HEK293 (cell line): ENCODE data around the gene IGF2BP2.

Experiments used
- CTCF ChIA-PET: fragments of 350-600 bp; formaldehyde crosslinking; extraction: SDS; loops from one replicate; lab custom pipeline; 2021; ENCODE audit warnings: antibody characterized with exemption; lab: Yijun Ruan, JAX
- POLR2A ChIA-PET: fragments of 300-600 bp; formaldehyde crosslinking; extraction: SDS; loops from one replicate; lab custom pipeline; 2020; ENCODE audit warnings: antibody characterized with exemption, inconsistent platforms; lab: Yijun Ruan, JAX
- H3K27ac ChIP-seq: fragments of 200-500 bp; sonication (Bioruptor generic); 2 replicates; pipeline ENCODE4 v1.5.1; 2014; ENCODE audit warnings: low read depth, low read length, control low read depth, inconsistent platforms; ENCODE audit errors: extremely low read depth
- H3K36me3 ChIP-seq, 2 experiments: fragments of 200-500 bp in 1 of 2; sonication (Bioruptor generic) in 1 of 2; 1 replicate in 1 of 2; 2 replicates in 1 of 2; pipeline ENCODE4 v1.5.1; 2014 to 2017; ENCODE audit warnings: inconsistent platforms in 2 of 2, low read length in 2 of 2; ENCODE audit not compliant: control insufficient read depth in 2 of 2, insufficient read depth in 1 of 2
- H3K4me1 ChIP-seq: fragments of 200-500 bp; sonication (Bioruptor generic); 2 replicates; pipeline ENCODE4 v1.5.1; 2014; ENCODE audit warnings: mild to moderate bottlenecking, low read length, inconsistent platforms; ENCODE audit not compliant: control insufficient read depth, insufficient read depth
- H3K4me3 ChIP-seq: 2 replicates; pipeline ENCODE4 v1.5.1; 2011; ENCODE audit warnings: low read depth, mild to moderate bottlenecking, control low read depth, low read length, moderate library complexity
- H3K9me3 ChIP-seq: fragments of 200-500 bp; sonication (Bioruptor generic); 2 replicates; pipeline ENCODE4 v1.5.1; 2014; ENCODE audit warnings: low read depth, low read length, inconsistent platforms; ENCODE audit not compliant: control insufficient read depth, insufficient read depth
- HOXC10 ChIP-seq: sonication (generic); formaldehyde crosslinking; IDR thresholded peaks from 2 replicates; pipeline ENCODE4 v1.8.1; 2023; ENCODE audit warnings: mild to moderate bottlenecking, missing genetic modification reagents
- KLF16 ChIP-seq: fragments of 450-650 bp; formaldehyde crosslinking; IDR thresholded peaks from 2 replicates; pipeline ENCODE4 v1.5.1; 2017; ENCODE audit warnings: missing biosample characterization, missing genetic modification characterization
- WT1 ChIP-seq: fragments of 450-650 bp; formaldehyde crosslinking; IDR thresholded peaks from 2 replicates; pipeline ENCODE4 v1.5.1; 2016; ENCODE audit warnings: missing biosample characterization, missing genetic modification characterization
- ZBTB7A ChIP-seq: fragments of 450-650 bp; formaldehyde crosslinking; IDR thresholded peaks from 2 replicates; pipeline ENCODE4 v1.5.1; 2016; ENCODE audit warnings: low read depth, missing biosample characterization, missing genetic modification characterization
- ZFP69B ChIP-seq: fragments of 450-650 bp; formaldehyde crosslinking; IDR thresholded peaks from 2 replicates; pipeline ENCODE4 v1.5.1; 2016; ENCODE audit warnings: missing biosample characterization, missing genetic modification characterization
- ZNF157 ChIP-seq: fragments of 450-650 bp; formaldehyde crosslinking; IDR thresholded peaks from 2 replicates; pipeline ENCODE4 v1.5.1; 2016; ENCODE audit warnings: missing biosample characterization, missing genetic modification characterization
- ZNF175 ChIP-seq: fragments of 450-650 bp; formaldehyde crosslinking; IDR thresholded peaks from 2 replicates; pipeline ENCODE4 v1.5.1; 2016; ENCODE audit warnings: missing biosample characterization, missing genetic modification characterization
- ZNF211 ChIP-seq: fragments of 450-650 bp; formaldehyde crosslinking; IDR thresholded peaks from 2 replicates; pipeline ENCODE4 v1.5.1; 2016; ENCODE audit warnings: low read depth, missing biosample characterization, missing genetic modification characterization
- ZNF266 ChIP-seq: fragments of 450-650 bp; formaldehyde crosslinking; IDR thresholded peaks from 2 replicates; pipeline ENCODE4 v1.5.1; 2016; ENCODE audit warnings: missing biosample characterization, missing genetic modification characterization, low read depth
- ZNF433 ChIP-seq: fragments of 450-650 bp; formaldehyde crosslinking; IDR thresholded peaks from 2 replicates; pipeline ENCODE4 v1.5.1; 2016; ENCODE audit warnings: missing biosample characterization, missing genetic modification characterization, low read depth
- ZNF544 ChIP-seq: fragments of 450-650 bp; formaldehyde crosslinking; IDR thresholded peaks from 2 replicates; pipeline ENCODE4 v1.5.0; 2017; ENCODE audit warnings: missing biosample characterization, missing genetic modification characterization
- ZNF548 ChIP-seq: fragments of 450-650 bp; formaldehyde crosslinking; IDR thresholded peaks from 2 replicates; pipeline ENCODE4 v1.5.1; 2016; ENCODE audit warnings: missing biosample characterization, missing genetic modification characterization
- ZNF660 ChIP-seq: fragments of 450-650 bp; IDR thresholded peaks from 2 replicates; pipeline ENCODE4 v1.5.1; 2018; ENCODE audit warnings: missing biosample characterization, mild to moderate bottlenecking, missing genetic modification characterization
- ZNF76 ChIP-seq: fragments of 450-650 bp; formaldehyde crosslinking; IDR thresholded peaks from 2 replicates; pipeline ENCODE4; 2016; ENCODE audit warnings: low read depth, missing biosample characterization, missing genetic modification characterization, borderline replicate concordance
- TF ChIP-seq, protein P1 (sequence below): fragments of 450-650 bp; formaldehyde crosslinking; IDR thresholded peaks from 2 replicates; pipeline ENCODE4 v1.5.1; 2016; ENCODE audit warnings: missing biosample characterization, missing genetic modification characterization
- TF ChIP-seq, protein P2 (sequence below): fragments of 450-650 bp; formaldehyde crosslinking; IDR thresholded peaks from 2 replicates; pipeline ENCODE4 v1.5.1; 2016; ENCODE audit warnings: missing biosample characterization, missing genetic modification characterization
- TF ChIP-seq, protein P3 (sequence below): fragments of 450-650 bp; formaldehyde crosslinking; IDR thresholded peaks from 2 replicates; pipeline ENCODE4 v1.5.1; 2017; ENCODE audit warnings: missing biosample characterization, missing genetic modification characterization
- TF ChIP-seq, protein P4 (sequence below): fragments of 450-650 bp; formaldehyde crosslinking; IDR thresholded peaks from 2 replicates; pipeline ENCODE4 v1.5.1; 2017; ENCODE audit warnings: missing biosample characterization, missing genetic modification characterization
- TF ChIP-seq, protein P5 (sequence below): fragments of 450-650 bp; formaldehyde crosslinking; IDR thresholded peaks from 2 replicates; pipeline ENCODE4 v1.5.1; 2017; ENCODE audit warnings: missing biosample characterization, missing genetic modification characterization

The IGF2BP2 gene

DNA sequence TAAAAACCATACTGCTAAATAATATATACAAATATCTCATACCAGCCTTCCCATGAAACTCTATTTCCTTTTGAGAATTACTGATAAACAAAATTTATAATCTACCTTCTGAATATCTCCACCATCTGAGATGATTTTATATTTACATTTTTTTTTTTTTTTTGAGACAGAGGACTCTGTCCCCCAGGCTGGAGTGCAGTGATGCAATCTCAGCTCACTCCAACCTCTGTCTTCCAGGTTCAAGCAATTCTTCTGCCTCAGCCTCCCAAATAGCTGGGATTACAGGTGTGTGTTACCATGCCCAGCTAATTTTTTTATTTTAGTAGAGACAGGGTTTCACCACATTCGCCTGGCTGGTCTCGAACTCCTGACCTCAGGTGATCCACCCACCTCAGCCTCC, 42.8 kb upstream of the IGF2BP2 start:
- no peaks in the 10 kb centered on the region for H3K36me3 ChIP-seq
- no peaks in the 10 kb centered on the region for H3K4me1 ChIP-seq
- CTCF ChIA-PET = interaction anchor here (0.6 to 1.3 kb wide), 4 partner anchors 9 to 1297 kb away, joined by 3 to 5 read pairs (median 3); no protein-coding TSS in a partner anchor
- no peak overlapping the region for H3K27ac ChIP-seq
- no peak overlapping the region for H3K4me3 ChIP-seq
- TF ChIP-seq, protein P1, sequence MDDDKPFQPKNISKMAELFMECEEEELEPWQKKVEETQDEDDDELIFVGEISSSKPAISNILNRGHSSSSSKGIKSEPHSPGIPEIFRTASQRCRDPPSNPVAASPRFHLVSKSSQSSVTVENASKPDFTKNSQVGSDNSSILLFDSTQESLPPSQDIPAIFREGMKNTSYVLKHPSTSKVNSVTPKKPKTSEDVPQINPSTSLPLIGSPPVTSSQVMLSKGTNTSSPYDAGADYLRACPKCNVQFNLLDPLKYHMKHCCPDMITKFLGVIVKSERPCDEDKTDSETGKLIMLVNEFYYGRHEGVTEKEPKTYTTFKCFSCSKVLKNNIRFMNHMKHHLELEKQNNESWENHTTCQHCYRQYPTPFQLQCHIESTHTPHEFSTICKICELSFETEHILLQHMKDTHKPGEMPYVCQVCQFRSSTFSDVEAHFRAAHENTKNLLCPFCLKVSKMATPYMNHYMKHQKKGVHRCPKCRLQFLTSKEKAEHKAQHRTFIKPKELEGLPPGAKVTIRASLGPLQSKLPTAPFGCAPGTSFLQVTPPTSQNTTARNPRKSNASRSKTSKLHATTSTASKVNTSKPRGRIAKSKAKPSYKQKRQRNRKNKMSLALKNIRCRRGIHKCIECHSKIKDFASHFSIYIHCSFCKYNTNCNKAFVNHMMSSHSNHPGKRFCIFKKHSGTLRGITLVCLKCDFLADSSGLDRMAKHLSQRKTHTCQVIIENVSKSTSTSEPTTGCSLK = no peak
- TF ChIP-seq ZNF157 (tag by site-specific recombination) (no peak), ZBTB7A (no peak), HOXC10 (CRISPR knock-in tag) (no peak)
- TF ChIP-seq, protein P2, sequence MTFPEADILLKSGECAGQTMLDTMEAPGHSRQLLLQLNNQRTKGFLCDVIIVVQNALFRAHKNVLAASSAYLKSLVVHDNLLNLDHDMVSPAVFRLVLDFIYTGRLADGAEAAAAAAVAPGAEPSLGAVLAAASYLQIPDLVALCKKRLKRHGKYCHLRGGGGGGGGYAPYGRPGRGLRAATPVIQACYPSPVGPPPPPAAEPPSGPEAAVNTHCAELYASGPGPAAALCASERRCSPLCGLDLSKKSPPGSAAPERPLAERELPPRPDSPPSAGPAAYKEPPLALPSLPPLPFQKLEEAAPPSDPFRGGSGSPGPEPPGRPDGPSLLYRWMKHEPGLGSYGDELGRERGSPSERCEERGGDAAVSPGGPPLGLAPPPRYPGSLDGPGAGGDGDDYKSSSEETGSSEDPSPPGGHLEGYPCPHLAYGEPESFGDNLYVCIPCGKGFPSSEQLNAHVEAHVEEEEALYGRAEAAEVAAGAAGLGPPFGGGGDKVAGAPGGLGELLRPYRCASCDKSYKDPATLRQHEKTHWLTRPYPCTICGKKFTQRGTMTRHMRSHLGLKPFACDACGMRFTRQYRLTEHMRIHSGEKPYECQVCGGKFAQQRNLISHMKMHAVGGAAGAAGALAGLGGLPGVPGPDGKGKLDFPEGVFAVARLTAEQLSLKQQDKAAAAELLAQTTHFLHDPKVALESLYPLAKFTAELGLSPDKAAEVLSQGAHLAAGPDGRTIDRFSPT = no peak
- TF ChIP-seq, all 188 proteins: peak for 0
- POLR2A ChIA-PET = no interaction called here
- H3K9me3 ChIP-seq = no peaks in the 10 kb centered on the region

DNA sequence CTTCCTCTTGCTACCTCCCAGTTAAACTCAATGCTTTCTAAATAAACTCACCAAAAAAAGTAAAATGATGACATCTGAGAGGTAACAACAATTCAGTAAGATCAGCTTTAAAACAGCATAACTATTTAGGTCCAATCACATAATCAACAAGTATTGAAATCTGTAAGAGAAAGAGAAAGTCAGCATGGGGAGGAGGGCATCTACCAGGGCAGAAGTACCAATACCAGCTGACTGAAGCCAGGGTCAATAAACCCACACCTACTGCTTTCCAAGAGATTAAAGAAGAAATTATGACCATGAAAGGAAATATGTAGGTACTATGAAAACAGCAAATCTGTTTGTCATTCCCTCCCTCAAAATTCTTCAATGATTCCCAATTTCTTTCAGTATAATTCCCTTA, 42.2 kb upstream of the IGF2BP2 start:
- no peaks in the 10 kb centered on the region for H3K9me3 ChIP-seq
- H3K36me3 ChIP-seq = no peaks in the 10 kb centered on the region
- TF ChIP-seq ZNF76 (tag by site-specific recombination) (no peak), ZFP69B (tag by site-specific recombination) (no peak), ZNF548 (tag by site-specific recombination) (no peak)
- POLR2A ChIA-PET = no interaction called here
- H3K4me1 ChIP-seq = no peaks in the 10 kb centered on the region
- H3K27ac ChIP-seq = no peak overlapping the region
- no peak overlapping the region for H3K4me3 ChIP-seq
- CTCF ChIA-PET = interaction anchor here (0.6 to 1.3 kb wide), 3 partner anchors 8 to 1298 kb away, joined by 3 to 5 read pairs (median 3); no protein-coding TSS in a partner anchor

DNA sequence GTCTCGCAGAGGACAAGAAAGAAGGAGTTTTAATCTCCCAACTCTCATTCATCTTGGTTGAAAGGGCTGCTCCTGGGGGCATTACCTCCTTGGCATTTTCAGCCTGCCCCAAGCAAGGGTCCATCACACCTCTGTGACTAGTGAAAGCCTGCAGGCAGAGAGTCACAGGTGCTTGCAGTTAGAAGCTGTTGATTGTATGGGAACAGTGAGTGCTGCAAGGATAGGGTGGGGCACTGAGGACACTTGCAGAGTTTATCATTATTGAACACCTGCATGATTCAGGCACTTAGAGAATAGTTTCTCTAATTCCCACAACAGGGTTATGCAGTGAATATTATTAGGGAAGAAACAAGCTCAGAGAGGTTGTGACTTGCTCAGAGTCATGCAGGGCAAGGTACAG, 41.7 kb upstream of the IGF2BP2 start:
- no peaks in the 10 kb centered on the region for H3K9me3 ChIP-seq
- TF ChIP-seq ZNF660 (no peak), ZNF544 (no peak), ZNF175 (no peak), WT1 (no peak)
- TF ChIP-seq, protein P3, sequence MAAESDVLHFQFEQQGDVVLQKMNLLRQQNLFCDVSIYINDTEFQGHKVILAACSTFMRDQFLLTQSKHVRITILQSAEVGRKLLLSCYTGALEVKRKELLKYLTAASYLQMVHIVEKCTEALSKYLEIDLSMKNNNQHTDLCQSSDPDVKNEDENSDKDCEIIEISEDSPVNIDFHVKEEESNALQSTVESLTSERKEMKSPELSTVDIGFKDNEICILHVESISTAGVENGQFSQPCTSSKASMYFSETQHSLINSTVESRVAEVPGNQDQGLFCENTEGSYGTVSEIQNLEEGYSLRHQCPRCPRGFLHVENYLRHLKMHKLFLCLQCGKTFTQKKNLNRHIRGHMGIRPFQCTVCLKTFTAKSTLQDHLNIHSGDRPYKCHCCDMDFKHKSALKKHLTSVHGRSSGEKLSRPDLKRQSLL (tag by site-specific recombination) = no peak
- TF ChIP-seq, all 188 proteins: peak for 0
- POLR2A ChIA-PET = no interaction called here
- CTCF ChIA-PET = interaction anchor here (1.2 to 1.3 kb wide), 2 partner anchors 8 to 206 kb away, joined by 3 read pairs; no protein-coding TSS in a partner anchor
- Histone ChIP-seq H3K36me3 (no peaks in the 10 kb centered on the region), H3K27ac (no peak overlapping the region), H3K4me3 (no peak overlapping the region), H3K4me1 (no peaks in the 10 kb centered on the region)

DNA sequence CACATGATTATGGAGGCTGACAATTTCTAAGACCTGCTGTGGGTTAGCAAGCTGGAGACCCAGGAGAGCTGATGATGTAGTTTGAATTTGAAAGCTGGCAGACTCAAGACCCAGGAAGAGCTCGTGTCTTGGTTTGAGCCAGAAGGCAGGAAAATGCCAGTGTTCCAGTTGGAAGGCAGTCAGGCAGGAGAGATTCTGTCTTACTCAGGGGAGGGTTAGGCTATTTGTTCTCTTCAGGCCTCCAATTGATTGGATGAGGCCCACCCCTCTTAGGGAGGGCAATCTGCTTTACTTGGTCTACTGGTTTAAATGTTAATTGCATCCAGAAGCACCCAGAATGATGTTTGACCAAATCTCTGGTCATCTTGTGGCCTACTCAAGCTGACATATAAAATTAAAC, 40.4 kb upstream of the IGF2BP2 start:
- POLR2A ChIA-PET = no interaction called here
- H3K4me1 ChIP-seq = no peaks in the 10 kb centered on the region
- no peak overlapping the region for H3K4me3 ChIP-seq
- no peaks in the 10 kb centered on the region for H3K36me3 ChIP-seq
- H3K27ac ChIP-seq = no peak overlapping the region
- H3K9me3 ChIP-seq = no peaks in the 10 kb centered on the region
- CTCF ChIA-PET = interaction anchor here (0.6 to 1.2 kb wide), 3 partner anchors 9 to 511 kb away, joined by 3 to 4 read pairs (median 4); no protein-coding TSS in a partner anchor
- TF ChIP-seq ZNF266 (tag by site-specific recombination) (no peak), ZNF211 (tag by site-specific recombination) (no peak), ZNF433 (tag by site-specific recombination) (no peak), KLF16 (tag by site-specific recombination) (no peak)
- TF ChIP-seq, protein P4, sequence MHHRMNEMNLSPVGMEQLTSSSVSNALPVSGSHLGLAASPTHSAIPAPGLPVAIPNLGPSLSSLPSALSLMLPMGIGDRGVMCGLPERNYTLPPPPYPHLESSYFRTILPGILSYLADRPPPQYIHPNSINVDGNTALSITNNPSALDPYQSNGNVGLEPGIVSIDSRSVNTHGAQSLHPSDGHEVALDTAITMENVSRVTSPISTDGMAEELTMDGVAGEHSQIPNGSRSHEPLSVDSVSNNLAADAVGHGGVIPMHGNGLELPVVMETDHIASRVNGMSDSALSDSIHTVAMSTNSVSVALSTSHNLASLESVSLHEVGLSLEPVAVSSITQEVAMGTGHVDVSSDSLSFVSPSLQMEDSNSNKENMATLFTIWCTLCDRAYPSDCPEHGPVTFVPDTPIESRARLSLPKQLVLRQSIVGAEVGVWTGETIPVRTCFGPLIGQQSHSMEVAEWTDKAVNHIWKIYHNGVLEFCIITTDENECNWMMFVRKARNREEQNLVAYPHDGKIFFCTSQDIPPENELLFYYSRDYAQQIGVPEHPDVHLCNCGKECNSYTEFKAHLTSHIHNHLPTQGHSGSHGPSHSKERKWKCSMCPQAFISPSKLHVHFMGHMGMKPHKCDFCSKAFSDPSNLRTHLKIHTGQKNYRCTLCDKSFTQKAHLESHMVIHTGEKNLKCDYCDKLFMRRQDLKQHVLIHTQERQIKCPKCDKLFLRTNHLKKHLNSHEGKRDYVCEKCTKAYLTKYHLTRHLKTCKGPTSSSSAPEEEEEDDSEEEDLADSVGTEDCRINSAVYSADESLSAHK (tag by site-specific recombination) = no peak
- TF ChIP-seq, protein P5, sequence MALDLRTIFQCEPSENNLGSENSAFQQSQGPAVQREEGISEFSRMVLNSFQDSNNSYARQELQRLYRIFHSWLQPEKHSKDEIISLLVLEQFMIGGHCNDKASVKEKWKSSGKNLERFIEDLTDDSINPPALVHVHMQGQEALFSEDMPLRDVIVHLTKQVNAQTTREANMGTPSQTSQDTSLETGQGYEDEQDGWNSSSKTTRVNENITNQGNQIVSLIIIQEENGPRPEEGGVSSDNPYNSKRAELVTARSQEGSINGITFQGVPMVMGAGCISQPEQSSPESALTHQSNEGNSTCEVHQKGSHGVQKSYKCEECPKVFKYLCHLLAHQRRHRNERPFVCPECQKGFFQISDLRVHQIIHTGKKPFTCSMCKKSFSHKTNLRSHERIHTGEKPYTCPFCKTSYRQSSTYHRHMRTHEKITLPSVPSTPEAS (tag by site-specific recombination) = no peak
